Peyer's patch (tissue), 4 donors: ENCODE measurements around the gene ELANE. TPM values are rescaled to one million over a fixed set of nuclear protein-coding genes. Genes with fewer than 3 reads are reported as not detected.

ENCODE experiments used
- DNase-seq, 3 donors: peaks; one replicate each; pipeline ENCODE4 v3.0.0-alpha.2; 2017 to 2019
- H3K27ac ChIP-seq, 4 donors: fragments of 200-600 bp; sonication (generic); one replicate each; pipeline ENCODE4 v1.5.1; 2016 to 2019
- H3K27me3 ChIP-seq, 2 donors: fragments of 200-600 bp; sonication (generic); one replicate each; pipeline ENCODE4 v1.5.1; 2019
- H3K36me3 ChIP-seq, 3 donors: fragments of 200-600 bp; sonication (generic); one replicate each; pipeline ENCODE4 v1.5.1; 2016 to 2019
- H3K4me1 ChIP-seq, 4 donors: fragments of 200-600 bp; sonication (generic); one replicate each; pipeline ENCODE4 v1.5.1; 2016 to 2019
- H3K4me3 ChIP-seq, 4 donors: fragments of 200-600 bp; sonication (generic); 1 replicate in 3 of 4; 2 replicates in 1 of 4; pipeline ENCODE4 v1.5.1; 2016 to 2019; ENCODE audit warnings: mild to moderate bottlenecking in 1 of 4
- H3K9me3 ChIP-seq, 4 donors: fragments of 200-600 bp; sonication (generic); one replicate each; pipeline ENCODE4 v1.5.1; 2016 to 2019; ENCODE audit warnings: mild to moderate bottlenecking in 1 of 4
- CTCF ChIP-seq, 6 experiments: fragments of 450-650 bp in 4 of 6; fragments of 200-600 bp in 2 of 6; sonication (generic) in 1 of 6; IDR thresholded peaks; one replicate each; pipeline ENCODE4 v1.5.1; 2017 to 2019; ENCODE audit warnings: antibody characterized with exemption in 6 of 6, mild to moderate bottlenecking in 3 of 6, moderate library complexity in 1 of 6
- POLR2A ChIP-seq, 2 donors: fragments of 450-650 bp; IDR thresholded peaks; one replicate each; pipeline ENCODE4 v1.5.1; 2017; ENCODE audit warnings: antibody characterized with exemption in 2 of 2, mild to moderate bottlenecking in 2 of 2, moderate library complexity in 2 of 2
- total RNA-seq, 4 donors: library from RNA; depleted of rRNA; stranded (reverse); fragments of >200 nt; gene quantifications; one replicate each; pipeline ENCODE4 v1.1.0, GENCODE V29; 2016

ELANE gene
- total RNA-seq, 4 donors from 2014 or later: not detected

DNA sequence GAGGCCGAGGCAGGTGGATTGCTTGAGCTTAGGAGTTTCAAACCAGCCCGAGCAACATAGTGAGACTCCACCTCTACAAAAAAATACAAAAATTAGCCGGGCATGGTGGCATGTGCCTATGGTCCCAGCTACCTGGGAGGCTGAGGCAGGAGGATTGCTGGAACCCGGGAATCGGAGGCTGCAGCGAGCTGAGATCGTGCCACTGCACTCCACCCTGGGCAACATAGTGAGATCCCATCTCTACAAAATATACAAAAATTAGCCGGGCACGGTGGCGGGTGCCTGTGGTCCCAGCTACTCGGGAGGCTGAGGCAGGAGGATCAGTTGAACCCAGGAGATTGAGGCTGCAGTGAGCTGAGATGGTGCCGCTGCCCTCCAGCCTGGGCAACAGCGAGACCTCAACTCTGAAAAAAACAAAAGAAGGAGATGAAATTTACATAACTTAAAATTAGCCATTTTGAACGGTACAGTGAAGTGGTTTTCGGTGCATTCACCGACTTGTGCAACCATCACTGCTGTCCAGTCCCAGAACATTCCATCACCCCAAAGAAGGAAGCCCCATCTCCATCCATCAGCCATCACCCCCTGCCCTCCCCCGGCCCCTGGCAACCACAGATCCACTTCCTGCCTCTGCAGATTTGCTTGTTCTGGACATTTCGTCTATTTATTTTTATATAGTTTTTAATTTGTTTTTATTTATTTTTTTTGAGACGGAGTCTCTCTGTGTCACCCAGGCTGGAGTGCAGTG lies 26.0 kb upstream of the ELANE start:
- H3K27me3 ChIP-seq: peaks cover 0 to 24% of the 10 kb centered on the region in 2 donors
- DNase-seq: no peak
- H3K4me1 ChIP-seq: peaks cover 0 to 15% (median 11%) of the 10 kb centered on the region in 4 donors
- no peaks in the 10 kb centered on the region for H3K9me3 ChIP-seq
- TF ChIP-seq CTCF (IDR thresholded peaks at IDR 0.05) (no peak), POLR2A (IDR thresholded peaks at IDR 0.05) (no peak)
- no peak overlapping the region for H3K27ac ChIP-seq
- H3K4me3 ChIP-seq: no peak overlapping the region
- no peaks in the 10 kb centered on the region for H3K36me3 ChIP-seq

- H3K4me3 ChIP-seq: no peak overlapping the region
- no peaks in the 10 kb centered on the region for H3K9me3 ChIP-seq
- H3K4me1 ChIP-seq: peaks cover 0 to 4% (median 2%) of the 10 kb centered on the region in 4 donors
- no peaks in the 10 kb centered on the region for H3K36me3 ChIP-seq
- H3K27ac ChIP-seq: no peak overlapping the region
- H3K27me3 ChIP-seq: peaks cover 0 to 21% of the 10 kb centered on the region in 2 donors
- TF ChIP-seq CTCF (IDR thresholded peaks at IDR 0.05) (no peak), POLR2A (IDR thresholded peaks at IDR 0.05) (no peak)
- DNase-seq: no peak
Observed at GRCh38 chr19:827314-827709, 24.8 kb upstream of the ELANE start.

DNA sequence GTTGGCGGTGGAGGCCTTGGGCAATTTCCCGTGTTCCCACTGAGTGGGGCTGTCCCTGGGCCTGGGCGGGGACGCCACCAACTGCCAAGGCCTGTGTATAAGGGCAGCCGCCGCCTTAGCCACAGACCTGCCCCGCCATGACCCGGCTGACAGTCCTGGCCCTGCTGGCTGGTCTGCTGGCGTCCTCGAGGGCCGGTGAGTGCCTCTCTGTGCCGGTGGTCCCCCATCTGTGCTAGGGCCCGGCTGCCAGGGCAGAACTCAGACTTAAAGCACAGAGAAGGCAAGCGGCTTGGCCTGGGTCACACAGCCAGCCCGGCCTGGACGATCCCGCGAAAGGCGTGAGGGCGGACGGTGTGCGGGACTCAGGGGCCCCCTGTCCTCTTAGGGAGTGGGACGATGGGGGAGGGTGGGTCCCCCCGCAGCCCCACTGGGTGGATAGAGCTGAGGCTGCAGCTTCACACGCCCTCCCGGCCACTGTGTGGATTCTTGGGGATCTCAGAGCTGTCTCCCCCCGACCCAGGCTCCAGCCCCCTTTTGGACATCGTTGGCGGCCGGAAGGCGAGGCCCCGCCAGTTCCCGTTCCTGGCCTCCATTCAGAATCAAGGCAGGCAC lies 24.3 kb upstream of the ELANE start, which contains the start of gene AZU1:
TSS of gene AZU1 (plus strand) at position 128 of the 612 bp plus-strand sequence. CDS start at position 138, 10 bp downstream.
- H3K4me1 ChIP-seq: no peaks in the 10 kb centered on the region
- H3K4me3 ChIP-seq: no peak within 1 kb of the TSS
- DNase-seq: no peak
- H3K27me3 ChIP-seq: peaks cover 0 to 16% of the 10 kb centered on the region in 2 donors
- H3K9me3 ChIP-seq: no peaks in the 10 kb centered on the region
- H3K36me3 ChIP-seq: no peaks in the 10 kb centered on the region
- TF ChIP-seq POLR2A (IDR thresholded peaks at IDR 0.05) (no peak), CTCF (IDR thresholded peaks at IDR 0.05) (no peak)
- no peak within 1 kb of the TSS for H3K27ac ChIP-seq

GRCh38 chr19:829129-829758 lies 22.9 kb upstream of the ELANE start:
- Histone ChIP-seq H3K9me3 (no peaks in the 10 kb centered on the region), H3K27me3 (peaks cover 0 to 9% of the 10 kb centered on the region in 2 donors), H3K4me3 (no peak overlapping the region), H3K27ac (no peak overlapping the region), H3K4me1 (no peaks in the 10 kb centered on the region), H3K36me3 (no peaks in the 10 kb centered on the region)
- TF ChIP-seq CTCF (IDR thresholded peaks at IDR 0.05) (no peak), POLR2A (IDR thresholded peaks at IDR 0.05) (no peak)
- no peak for DNase-seq

- Histone ChIP-seq H3K36me3 (no peaks in the 10 kb centered on the region), H3K27me3 (peaks cover 0 to 9% of the 10 kb centered on the region in 2 donors), H3K4me3 (no peak overlapping the region), H3K9me3 (no peaks in the 10 kb centered on the region), H3K4me1 (no peaks in the 10 kb centered on the region), H3K27ac (no peak overlapping the region)
- no peak for TF ChIP-seq CTCF (IDR thresholded peaks at IDR 0.05)
- no peak for TF ChIP-seq POLR2A (IDR thresholded peaks at IDR 0.05)
- no peak for DNase-seq
Observed at GRCh38 chr19:831407-832369, 20.4 kb upstream of the ELANE start.
